Vagina (tissue), 2 donors: ENCODE results near the gene LGR6. TPM values are rescaled to one million over a fixed set of nuclear protein-coding genes. Genes with fewer than 3 reads are reported as not detected.

Source experiments
- DNase-seq, 2 donors: peaks; one replicate each; pipeline ENCODE4 v3.0.0-alpha.2; 2017; ENCODE audit errors: extremely low spot score in 2 of 2
- H3K27ac ChIP-seq: fragments of 200-600 bp; sonication (generic); one replicate; pipeline ENCODE4 v1.5.1; 2019
- H3K27me3 ChIP-seq: fragments of 200-600 bp; sonication (generic); one replicate; pipeline ENCODE4 v1.5.1; 2019
- H3K36me3 ChIP-seq, 2 donors: fragments of 200-600 bp; sonication (generic); one replicate each; pipeline ENCODE4 v1.5.1; 2017 to 2019
- H3K4me1 ChIP-seq: fragments of 200-600 bp; sonication (generic); one replicate; pipeline ENCODE4 v1.5.1; 2019
- H3K4me3 ChIP-seq, 2 donors: fragments of 200-600 bp; sonication (generic); 1 replicate in 1 of 2; 2 replicates in 1 of 2; pipeline ENCODE4 v1.5.1; 2016 to 2019
- H3K9me3 ChIP-seq: fragments of 200-600 bp; sonication (generic); one replicate; pipeline ENCODE4 v1.5.1; 2019
- CTCF ChIP-seq, 3 experiments: fragments of 450-650 bp in 2 of 3; fragments of 200-600 bp in 1 of 3; sonication (generic) in 1 of 3; IDR thresholded peaks; one replicate each; pipeline ENCODE4 v1.5.1; 2017 to 2019; ENCODE audit warnings: antibody characterized with exemption in 3 of 3, mild to moderate bottlenecking in 2 of 3, moderate library complexity in 2 of 3
- POLR2A ChIP-seq, 2 donors: fragments of 450-650 bp; IDR thresholded peaks; one replicate each; pipeline ENCODE4 v1.6.1; 2017; ENCODE audit warnings: antibody characterized with exemption in 2 of 2, mild to moderate bottlenecking in 2 of 2, moderate library complexity in 2 of 2
- POLR2AphosphoS5 ChIP-seq, 2 donors: sonication (generic); formaldehyde crosslinking; IDR thresholded peaks; one replicate each; pipeline ENCODE4 v1.9.0; 2017; ENCODE audit warnings: antibody characterized with exemption in 2 of 2, mild to moderate bottlenecking in 2 of 2, low read depth in 1 of 2; ENCODE audit not compliant: insufficient read depth in 1 of 2
- intact Hi-C: fragments of 100-400 bp; cut with DNase I; formaldehyde crosslinking; loops from one replicate; pipeline ENCODE4 v1.15.1; 2023
- total RNA-seq: library from RNA; depleted of rRNA; stranded (reverse); fragments of >200 nt; gene quantifications from one replicate; pipeline ENCODE4 v1.2.3, GENCODE V29; 2016

LGR6 gene
- total RNA-seq, 1 donor from 2014 or later: 6.6 TPM

GRCh38 chr1:202304375-202304774, 110.8 kb downstream of the LGR6 start:
- intact Hi-C loops: no loop called here
- Histone ChIP-seq H3K4me3 (no peak overlapping the region), H3K27ac (no peak overlapping the region), H3K9me3 (no peaks in the 10 kb centered on the region), H3K4me1 (no peaks in the 10 kb centered on the region), H3K36me3 (no peaks in the 10 kb centered on the region), H3K27me3 (no peaks in the 10 kb centered on the region)
- DNase-seq: no peak
- TF ChIP-seq POLR2A (IDR thresholded peaks at IDR 0.05) (no peak), POLR2AphosphoS5 (IDR thresholded peaks at IDR 0.05; ENCODE audit: insufficient read depth in 1 of 2, low read depth in 1 of 2) (no peak), CTCF (IDR thresholded peaks at IDR 0.05) (no peak)

- Histone ChIP-seq H3K27ac (no peak overlapping the region), H3K4me1 (no peaks in the 10 kb centered on the region), H3K9me3 (no peaks in the 10 kb centered on the region), H3K4me3 (no peak overlapping the region), H3K36me3 (no peaks in the 10 kb centered on the region), H3K27me3 (no peaks in the 10 kb centered on the region)
- TF ChIP-seq POLR2AphosphoS5 (IDR thresholded peaks at IDR 0.05; ENCODE audit: insufficient read depth in 1 of 2, low read depth in 1 of 2): no peak
- no peak for TF ChIP-seq POLR2A (IDR thresholded peaks at IDR 0.05)
- TF ChIP-seq CTCF (IDR thresholded peaks at IDR 0.05): no peak
- no peak for DNase-seq
- intact Hi-C loops: no loop called here
These were observed 111.6 kb downstream of the LGR6 start for GRCh38 chr1:202305168-202305567.

GRCh38 chr1:202306535-202307345, 113.1 kb downstream of the LGR6 start:
- H3K27ac ChIP-seq: no peak overlapping the region
- H3K36me3 ChIP-seq: no peaks in the 10 kb centered on the region
- TF ChIP-seq CTCF (IDR thresholded peaks at IDR 0.05) (no peak), POLR2AphosphoS5 (IDR thresholded peaks at IDR 0.05; ENCODE audit: insufficient read depth in 1 of 2, low read depth in 1 of 2) (no peak), POLR2A (IDR thresholded peaks at IDR 0.05) (no peak)
- no peak for DNase-seq
- no peaks in the 10 kb centered on the region for H3K27me3 ChIP-seq
- intact Hi-C loops: no loop called here
- H3K4me3 ChIP-seq: no peak overlapping the region
- H3K9me3 ChIP-seq: no peaks in the 10 kb centered on the region
- peaks cover 2% of the 10 kb centered on the region for H3K4me1 ChIP-seq

GRCh38 chr1:202310071-202310725, 116.6 kb downstream of the LGR6 start:
- no peak for DNase-seq
- intact Hi-C loops: no loop called here
- H3K9me3 ChIP-seq: no peaks in the 10 kb centered on the region

More at GRCh38 chr1:202310071-202310725, 116.6 kb downstream of the LGR6 start:
- no peak for TF ChIP-seq CTCF (IDR thresholded peaks at IDR 0.05)
- no peak for TF ChIP-seq POLR2AphosphoS5 (IDR thresholded peaks at IDR 0.05; ENCODE audit: insufficient read depth in 1 of 2, low read depth in 1 of 2)
- no peak for TF ChIP-seq POLR2A (IDR thresholded peaks at IDR 0.05)
- Histone ChIP-seq H3K4me1 (peaks cover 6% of the 10 kb centered on the region), H3K27me3 (no peaks in the 10 kb centered on the region), H3K4me3 (no peak overlapping the region), H3K36me3 (no peaks in the 10 kb centered on the region), H3K27ac (no peak overlapping the region)
